Panc1 (cell line): ENCODE measurements around the gene GRHPR. TPM values are rescaled to one million over a fixed set of nuclear protein-coding genes. Genes with fewer than 3 reads are reported as not detected.

Experiments
- ATAC-seq: fragments of 200-7000 bp; cut with Tn5 transposase; 2 replicates; pipeline ENCODE4 v1.9.1; 2020; ENCODE audit warnings: mild to moderate bottlenecking, moderate library complexity
- BruUV-seq: library from RNA; stranded (reverse); fragments of 400-500 nt; replicated peaks from 2 replicates; lab custom pipeline; 2021; lab: Mats Ljungman, UMichigan
- CTCF ChIA-PET: fragments of 300-600 bp; sonication (Branson Sonifier 250); formaldehyde crosslinking; loops from one replicate; lab custom pipeline; 2022; ENCODE audit warnings: antibody characterized with exemption; lab: Charles Lee
- POLR2A ChIA-PET: fragments of 300-600 bp; sonication (Branson Sonifier 250); formaldehyde crosslinking; loops from one replicate; lab custom pipeline; 2022; ENCODE audit warnings: antibody characterized with exemption; lab: Charles Lee
- DNase-seq: peaks from one replicate; pipeline ENCODE4 v3.0.0-alpha.2; 2010; ENCODE audit warnings: low read depth, low spot score
- H3K27ac ChIP-seq: 2 replicates; pipeline ENCODE4 v1.5.1; 2011; ENCODE audit warnings: mild to moderate bottlenecking, low read length, inconsistent platforms
- H3K27me3 ChIP-seq: fragments of 200-500 bp; sonication (Bioruptor generic); 2 replicates; pipeline ENCODE4 v1.6.0; 2014; ENCODE audit warnings: low read length, inconsistent platforms; ENCODE audit not compliant: control insufficient read depth, insufficient read depth
- H3K36me3 ChIP-seq: fragments of 200-500 bp; sonication (Bioruptor generic); 2 replicates; pipeline ENCODE4 v1.5.1; 2014; ENCODE audit warnings: inconsistent platforms, mild to moderate bottlenecking, low read length, moderate library complexity; ENCODE audit not compliant: control insufficient read depth, insufficient read depth
- H3K4me1 ChIP-seq: 2 replicates; pipeline ENCODE4 v1.5.1; 2011; ENCODE audit warnings: inconsistent platforms, mild to moderate bottlenecking, low read length, moderate library complexity; ENCODE audit not compliant: control insufficient read depth, insufficient read depth
- H3K4me3 ChIP-seq, 2 experiments: 2 replicates each; pipeline ENCODE4 v1.5.1; 2011 to 2012; ENCODE audit warnings: low read depth in 2 of 2, low read length in 2 of 2, mild to moderate bottlenecking in 2 of 2, inconsistent platforms in 1 of 2, moderate library complexity in 1 of 2
- H3K9me3 ChIP-seq: fragments of 200-500 bp; sonication (Bioruptor generic); 2 replicates; pipeline ENCODE4 v1.5.1; 2014; ENCODE audit warnings: low read depth, mild to moderate bottlenecking, inconsistent platforms, low read length, moderate library complexity; ENCODE audit not compliant: control insufficient read depth, insufficient read depth
- POLR2AphosphoS5 ChIP-seq: IDR thresholded peaks from 2 replicates; pipeline ENCODE4 v1.6.1; 2012; ENCODE audit warnings: mild to moderate bottlenecking, low read depth, low read length, moderate library complexity
- SIN3A ChIP-seq: IDR thresholded peaks from 2 replicates; pipeline ENCODE4 v1.6.1; 2012; ENCODE audit warnings: low read depth, mild to moderate bottlenecking, low read length, moderate library complexity, borderline replicate concordance; ENCODE audit not compliant: insufficient read depth
- TCF7L2 ChIP-seq: IDR thresholded peaks from 2 replicates; pipeline ENCODE4 v1.6.1; 2011; ENCODE audit warnings: mild to moderate bottlenecking, low read depth, low read length, inconsistent platforms
- in situ Hi-C: cut with HindIII; loops from 2 replicates; pipeline ENCODE4 v1.10.0; 2016; ENCODE audit warnings: low sequenced_read_pairs, low pct_unique_long_range_greater_than_20kb
- intact Hi-C: fragments of 100-400 bp; cut with micrococcal nuclease; formaldehyde crosslinking; loops from one replicate; pipeline ENCODE4 v1.10.0; 2022; ENCODE audit not compliant: unreplicated experiment
- total RNA-seq: library from RNA; stranded (reverse); gene quantifications from one replicate; pipeline ENCODE4 v1.2.1, GENCODE V29; 2021; ENCODE audit not compliant: unreplicated experiment
- TF ChIP-seq, protein P1 (sequence below), 2 experiments: IDR thresholded peaks; 2 replicates each; pipeline ENCODE4 v1.6.1; 2011 to 2012; ENCODE audit warnings: low read depth in 2 of 2, control low read depth in 1 of 2, low read length in 1 of 2, mild to moderate bottlenecking in 1 of 2, moderate library complexity in 1 of 2; ENCODE audit not compliant: insufficient read depth in 1 of 2
- TF ChIP-seq, protein P2 (sequence below): fragments of 450-650 bp; IDR thresholded peaks from 2 replicates; pipeline ENCODE4 v1.5.1; 2017; ENCODE audit warnings: mild to moderate bottlenecking

The GRHPR gene
- total RNA-seq, 1 experiment from 2014 or later = 238 TPM

- no peaks in the 10 kb centered on the region for H3K36me3 ChIP-seq
- no peak for ATAC-seq
- TF ChIP-seq SIN3A (no peak), TCF7L2 (no peak)
- TF ChIP-seq, protein P1, sequence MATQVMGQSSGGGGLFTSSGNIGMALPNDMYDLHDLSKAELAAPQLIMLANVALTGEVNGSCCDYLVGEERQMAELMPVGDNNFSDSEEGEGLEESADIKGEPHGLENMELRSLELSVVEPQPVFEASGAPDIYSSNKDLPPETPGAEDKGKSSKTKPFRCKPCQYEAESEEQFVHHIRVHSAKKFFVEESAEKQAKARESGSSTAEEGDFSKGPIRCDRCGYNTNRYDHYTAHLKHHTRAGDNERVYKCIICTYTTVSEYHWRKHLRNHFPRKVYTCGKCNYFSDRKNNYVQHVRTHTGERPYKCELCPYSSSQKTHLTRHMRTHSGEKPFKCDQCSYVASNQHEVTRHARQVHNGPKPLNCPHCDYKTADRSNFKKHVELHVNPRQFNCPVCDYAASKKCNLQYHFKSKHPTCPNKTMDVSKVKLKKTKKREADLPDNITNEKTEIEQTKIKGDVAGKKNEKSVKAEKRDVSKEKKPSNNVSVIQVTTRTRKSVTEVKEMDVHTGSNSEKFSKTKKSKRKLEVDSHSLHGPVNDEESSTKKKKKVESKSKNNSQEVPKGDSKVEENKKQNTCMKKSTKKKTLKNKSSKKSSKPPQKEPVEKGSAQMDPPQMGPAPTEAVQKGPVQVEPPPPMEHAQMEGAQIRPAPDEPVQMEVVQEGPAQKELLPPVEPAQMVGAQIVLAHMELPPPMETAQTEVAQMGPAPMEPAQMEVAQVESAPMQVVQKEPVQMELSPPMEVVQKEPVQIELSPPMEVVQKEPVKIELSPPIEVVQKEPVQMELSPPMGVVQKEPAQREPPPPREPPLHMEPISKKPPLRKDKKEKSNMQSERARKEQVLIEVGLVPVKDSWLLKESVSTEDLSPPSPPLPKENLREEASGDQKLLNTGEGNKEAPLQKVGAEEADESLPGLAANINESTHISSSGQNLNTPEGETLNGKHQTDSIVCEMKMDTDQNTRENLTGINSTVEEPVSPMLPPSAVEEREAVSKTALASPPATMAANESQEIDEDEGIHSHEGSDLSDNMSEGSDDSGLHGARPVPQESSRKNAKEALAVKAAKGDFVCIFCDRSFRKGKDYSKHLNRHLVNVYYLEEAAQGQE (IDR thresholded peaks at IDR 0.05; ENCODE audit: insufficient read depth in 1 of 2, low read depth in 2 of 2, low read length in 1 of 2) = no peak
- no TSS peak for BruUV-seq
- DNase-seq = no peak
- in situ Hi-C loops (no loop called here), intact Hi-C loops (no loop called here)
- ChIA-PET POLR2A (interaction anchor here (0.7 kb wide), 1 partner anchor 396 kb away, joined by 11 read pairs; no protein-coding TSS in a partner anchor), CTCF (interaction anchor here (0.7 kb wide), 1 partner anchor 18 kb away, joined by 10 read pairs; no protein-coding TSS in a partner anchor)
- H3K4me3 ChIP-seq = no peak overlapping the region
- no peaks in the 10 kb centered on the region; the same call in 1 of the 2 replicates for H3K27me3 ChIP-seq
- H3K9me3 ChIP-seq = no peaks in the 10 kb centered on the region
- H3K4me1 ChIP-seq = no peaks in the 10 kb centered on the region
- H3K27ac ChIP-seq = no peak overlapping the region
These were observed 17.1 kb upstream of the GRHPR start for GRCh38 chr9:37405350-37405749.

DNA sequence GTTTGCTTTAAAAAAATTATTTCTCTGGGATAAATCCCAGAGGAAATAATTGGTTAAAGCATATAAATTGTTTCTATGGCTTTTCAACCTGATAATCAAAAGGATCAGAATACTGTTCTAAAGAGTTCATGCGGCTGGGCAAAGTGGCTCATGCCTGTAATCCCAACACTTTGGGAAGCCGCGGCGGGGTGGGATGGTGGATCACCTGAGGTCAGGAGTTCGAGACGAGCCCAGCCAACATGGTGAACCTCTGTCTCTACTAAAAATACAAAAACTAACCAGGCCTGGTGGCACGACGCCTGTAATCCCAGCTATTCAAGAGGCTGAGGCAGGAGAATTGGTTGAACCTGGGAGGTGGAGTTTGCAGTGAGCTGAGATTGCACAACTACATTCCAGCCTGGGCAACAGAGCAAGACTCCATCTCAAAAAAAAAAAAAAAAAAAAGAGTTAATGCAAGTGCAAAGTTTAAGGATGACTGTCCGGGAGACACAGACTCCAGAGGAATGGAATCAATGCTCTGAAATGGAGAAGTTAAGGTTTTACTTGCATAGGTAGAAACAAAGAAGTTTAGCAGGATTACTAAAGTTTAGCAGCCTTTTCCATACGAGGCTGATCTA, 16.6 kb upstream of the GRHPR start:
- H3K4me1 ChIP-seq = no peaks in the 10 kb centered on the region
- no peaks in the 10 kb centered on the region; the same call in 1 of the 2 replicates for H3K27me3 ChIP-seq
- no peak overlapping the region for H3K4me3 ChIP-seq
- no peaks in the 10 kb centered on the region for H3K9me3 ChIP-seq
- POLR2A ChIA-PET = interaction anchor here (0.7 kb wide), 1 partner anchor 396 kb away, joined by 11 read pairs; no protein-coding TSS in a partner anchor
- CTCF ChIA-PET = interaction anchor here (0.7 to 1.3 kb wide), 2 partner anchors 9 to 19 kb away, joined by 6 to 10 read pairs; no protein-coding TSS in a partner anchor
- intact Hi-C loops = no loop called here
- no peak overlapping the region for H3K27ac ChIP-seq
- no peaks in the 10 kb centered on the region for H3K36me3 ChIP-seq
- ATAC-seq = no peak
- TF ChIP-seq, protein P1 (IDR thresholded peaks at IDR 0.05; ENCODE audit: insufficient read depth in 1 of 2, low read depth in 2 of 2, low read length in 1 of 2) = no peak
- TF ChIP-seq, protein P2, sequence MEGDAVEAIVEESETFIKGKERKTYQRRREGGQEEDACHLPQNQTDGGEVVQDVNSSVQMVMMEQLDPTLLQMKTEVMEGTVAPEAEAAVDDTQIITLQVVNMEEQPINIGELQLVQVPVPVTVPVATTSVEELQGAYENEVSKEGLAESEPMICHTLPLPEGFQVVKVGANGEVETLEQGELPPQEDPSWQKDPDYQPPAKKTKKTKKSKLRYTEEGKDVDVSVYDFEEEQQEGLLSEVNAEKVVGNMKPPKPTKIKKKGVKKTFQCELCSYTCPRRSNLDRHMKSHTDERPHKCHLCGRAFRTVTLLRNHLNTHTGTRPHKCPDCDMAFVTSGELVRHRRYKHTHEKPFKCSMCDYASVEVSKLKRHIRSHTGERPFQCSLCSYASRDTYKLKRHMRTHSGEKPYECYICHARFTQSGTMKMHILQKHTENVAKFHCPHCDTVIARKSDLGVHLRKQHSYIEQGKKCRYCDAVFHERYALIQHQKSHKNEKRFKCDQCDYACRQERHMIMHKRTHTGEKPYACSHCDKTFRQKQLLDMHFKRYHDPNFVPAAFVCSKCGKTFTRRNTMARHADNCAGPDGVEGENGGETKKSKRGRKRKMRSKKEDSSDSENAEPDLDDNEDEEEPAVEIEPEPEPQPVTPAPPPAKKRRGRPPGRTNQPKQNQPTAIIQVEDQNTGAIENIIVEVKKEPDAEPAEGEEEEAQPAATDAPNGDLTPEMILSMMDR = no peak
- no peak for TF ChIP-seq POLR2AphosphoS5
- TF ChIP-seq TCF7L2 = no peak
- no peak for TF ChIP-seq SIN3A
- in situ Hi-C loops = no loop called here
- no TSS peak for BruUV-seq
- no peak for DNase-seq
